Left lobe of liver (tissue), 2 donors: ENCODE measurements around the gene CRTC1. TPM values are rescaled to one million over a fixed set of nuclear protein-coding genes. Genes with fewer than 3 reads are reported as not detected.

Source experiments
- ATAC-seq: fragments of 200-7000 bp; cut with Tn5 transposase; one replicate; pipeline ENCODE4 v1.9.1; 2020; ENCODE audit warnings: mild to moderate bottlenecking, moderate library complexity
- DNase-seq: peaks from one replicate; pipeline ENCODE4 v3.0.0-alpha.2; 2020; ENCODE audit warnings: low spot score
- total RNA-seq: library from RNA; stranded (reverse); gene quantifications from one replicate; pipeline ENCODE4 v1.2.1, GENCODE V29; 2021
- donor health status: DM: no; HTN: no; CAD: no; lungs with moderate emphysema.
- donor health status: DM: no; HTN: yes; CAD: no.

Gene CRTC1
- total RNA-seq, 1 donor from 2014 or later = 6.2 TPM

GRCh38 chr19:18778076-18778389 lies 94.6 kb downstream of the CRTC1 start:
- DNase-seq = no peak

DNA sequence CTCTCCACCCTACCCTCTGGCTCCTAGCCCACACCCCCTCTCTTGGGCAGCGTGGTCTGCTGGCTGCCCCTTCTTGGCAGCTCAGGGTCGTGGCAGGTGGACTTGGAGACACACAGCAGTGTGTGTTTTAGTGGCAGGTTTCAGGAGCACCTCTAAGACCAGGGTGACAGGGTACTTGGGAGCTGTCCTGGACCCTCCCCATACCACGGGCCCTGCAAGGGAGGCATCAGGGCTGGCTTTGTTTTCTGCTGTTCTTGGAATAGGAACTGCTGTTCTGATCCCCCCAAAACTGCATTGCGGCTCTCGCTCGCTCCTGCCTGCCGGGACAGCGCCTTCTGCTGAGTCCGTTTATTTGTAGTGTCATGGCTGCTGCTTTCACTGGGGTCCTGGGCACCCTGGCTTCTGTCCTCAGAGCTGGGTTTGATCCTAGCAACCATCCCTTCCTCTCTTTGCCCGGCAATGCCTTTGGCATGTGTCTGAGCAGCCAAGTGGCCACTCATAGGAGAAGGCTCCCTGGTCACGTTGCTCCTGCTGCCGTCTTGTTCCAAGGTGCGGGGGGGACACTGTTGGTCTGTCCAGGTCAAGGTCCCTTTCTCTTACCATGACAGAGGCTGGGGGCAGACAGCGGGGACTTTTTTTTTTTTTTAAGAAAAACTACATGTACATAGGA lies 95.5 kb downstream of the CRTC1 start:
- no peak for DNase-seq
- no peak for ATAC-seq

More at GRCh38 chr19:18778076-18778389, 94.6 kb downstream of the CRTC1 start:
- ATAC-seq = no peak

DNA sequence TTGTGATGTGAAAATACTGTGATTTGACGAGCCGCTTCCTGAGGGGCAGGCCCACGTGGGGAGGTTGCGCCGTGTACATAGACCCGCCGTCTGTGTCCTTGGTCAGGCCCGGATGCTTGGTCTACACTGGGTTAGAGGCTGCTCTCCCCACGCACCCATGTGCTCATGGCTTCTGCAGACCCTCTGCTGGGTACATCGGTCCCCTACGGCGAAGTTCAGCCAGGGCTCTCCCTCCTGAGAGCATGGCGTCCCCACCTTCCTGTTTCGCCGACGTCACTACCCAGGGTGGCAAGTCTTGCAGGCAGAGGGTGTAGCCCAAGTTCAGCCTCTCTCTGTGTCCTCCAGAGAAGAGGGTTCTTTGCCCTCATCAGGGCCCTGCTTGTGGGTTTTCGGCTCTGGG lies 96.6 kb downstream of the CRTC1 start:
- ATAC-seq = no peak
- DNase-seq = no peak

- ATAC-seq = no peak
- no peak for DNase-seq
These were observed 97.2 kb downstream of the CRTC1 start for GRCh38 chr19:18780631-18781030.

DNA sequence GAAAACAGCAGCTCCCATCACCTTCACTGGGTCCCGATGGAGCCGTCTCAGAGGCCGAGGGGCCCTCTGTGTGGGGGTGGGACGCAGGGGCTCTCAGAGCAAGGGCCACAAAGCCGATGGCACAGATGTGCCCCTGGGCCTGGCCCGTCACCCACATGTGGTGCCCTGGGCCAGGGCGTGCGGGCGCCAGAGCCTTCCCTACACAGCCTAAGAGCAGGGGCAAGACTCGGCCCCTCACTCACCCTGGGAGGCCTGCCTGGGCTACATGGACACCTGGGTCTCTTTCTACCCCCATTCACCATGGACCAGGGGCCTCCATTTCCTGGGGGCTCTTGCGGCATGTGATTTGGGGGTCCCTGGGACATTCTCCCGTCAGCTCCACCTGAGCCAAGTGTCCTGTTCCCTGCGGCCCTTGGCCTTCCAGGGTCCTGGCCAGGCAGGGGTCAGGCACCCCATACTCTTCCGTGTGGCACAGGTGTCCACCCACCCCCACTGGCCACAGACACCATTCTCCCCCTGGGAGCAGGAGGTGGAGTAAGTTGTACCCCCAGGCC lies 97.6 kb downstream of the CRTC1 start:
- no peak for DNase-seq
- no peak for ATAC-seq

- no peak for DNase-seq
- no peak for ATAC-seq
These were observed 98.5 kb downstream of the CRTC1 start for GRCh38 chr19:18781885-18782527.

- DNase-seq = no peak
- ATAC-seq = no peak
These were observed 99.2 kb downstream of the CRTC1 start for GRCh38 chr19:18782559-18783225.

DNA sequence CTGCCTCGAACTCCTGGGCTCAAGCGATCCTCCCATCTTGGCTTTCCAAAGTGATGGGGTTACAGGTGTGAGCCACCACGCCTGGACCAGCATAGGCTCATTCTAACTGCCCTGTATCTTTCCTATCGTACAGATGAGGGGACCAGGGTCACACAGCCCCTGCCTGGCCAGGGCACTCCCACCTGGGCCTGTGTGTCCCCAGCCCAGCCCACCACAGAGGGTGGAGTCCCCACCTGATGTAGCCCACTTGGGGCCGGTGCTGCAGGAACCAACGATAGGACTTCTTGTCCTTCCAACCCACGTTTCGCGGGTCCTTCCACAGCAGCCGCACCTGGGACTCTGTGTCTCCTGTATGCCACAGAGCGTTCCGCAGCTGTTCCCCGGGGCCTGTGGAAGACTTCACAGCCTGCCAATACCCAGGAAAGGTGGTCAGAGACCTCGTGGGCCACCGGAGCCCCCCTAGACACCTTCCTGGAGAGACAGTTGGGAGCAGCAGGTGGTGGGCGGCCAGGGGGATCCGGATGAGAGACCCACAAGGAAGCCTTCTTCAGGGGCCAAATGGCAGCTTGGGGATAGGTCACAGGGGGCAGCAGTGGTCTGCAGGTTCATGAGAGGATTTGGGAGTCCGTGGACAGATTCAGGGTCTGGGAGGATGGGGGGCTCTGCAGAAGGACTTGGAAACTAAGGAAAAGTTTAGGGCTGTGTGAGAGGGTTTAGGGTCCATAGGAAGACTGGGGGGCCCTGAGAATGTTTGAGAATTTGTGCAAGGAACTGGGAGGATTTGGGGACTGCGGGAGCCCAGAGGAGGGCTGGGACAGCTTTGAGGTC lies 100.7 kb downstream of the CRTC1 start:
- no peak for ATAC-seq

DNA sequence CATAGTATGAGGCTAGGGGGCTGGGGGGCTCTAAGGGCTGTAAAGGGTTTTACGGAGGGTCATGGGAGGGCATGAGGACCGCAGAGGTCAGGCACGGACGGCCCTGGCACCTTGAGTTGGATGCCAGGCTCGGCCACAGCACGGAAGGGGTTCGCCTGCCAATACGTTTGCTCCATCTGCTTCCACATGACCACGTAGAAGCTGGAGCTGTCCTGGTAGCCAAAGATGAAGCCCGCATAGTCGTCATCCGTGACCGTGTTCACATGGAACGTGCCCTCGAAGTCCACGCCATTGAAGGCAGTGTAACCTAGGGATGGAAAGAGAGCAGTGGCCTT lies 101.3 kb downstream of the CRTC1 start:
- no peak for ATAC-seq
- DNase-seq = no peak

More for the DNA sequence above, 100.7 kb downstream of the CRTC1 start:
- no peak for DNase-seq

DNA sequence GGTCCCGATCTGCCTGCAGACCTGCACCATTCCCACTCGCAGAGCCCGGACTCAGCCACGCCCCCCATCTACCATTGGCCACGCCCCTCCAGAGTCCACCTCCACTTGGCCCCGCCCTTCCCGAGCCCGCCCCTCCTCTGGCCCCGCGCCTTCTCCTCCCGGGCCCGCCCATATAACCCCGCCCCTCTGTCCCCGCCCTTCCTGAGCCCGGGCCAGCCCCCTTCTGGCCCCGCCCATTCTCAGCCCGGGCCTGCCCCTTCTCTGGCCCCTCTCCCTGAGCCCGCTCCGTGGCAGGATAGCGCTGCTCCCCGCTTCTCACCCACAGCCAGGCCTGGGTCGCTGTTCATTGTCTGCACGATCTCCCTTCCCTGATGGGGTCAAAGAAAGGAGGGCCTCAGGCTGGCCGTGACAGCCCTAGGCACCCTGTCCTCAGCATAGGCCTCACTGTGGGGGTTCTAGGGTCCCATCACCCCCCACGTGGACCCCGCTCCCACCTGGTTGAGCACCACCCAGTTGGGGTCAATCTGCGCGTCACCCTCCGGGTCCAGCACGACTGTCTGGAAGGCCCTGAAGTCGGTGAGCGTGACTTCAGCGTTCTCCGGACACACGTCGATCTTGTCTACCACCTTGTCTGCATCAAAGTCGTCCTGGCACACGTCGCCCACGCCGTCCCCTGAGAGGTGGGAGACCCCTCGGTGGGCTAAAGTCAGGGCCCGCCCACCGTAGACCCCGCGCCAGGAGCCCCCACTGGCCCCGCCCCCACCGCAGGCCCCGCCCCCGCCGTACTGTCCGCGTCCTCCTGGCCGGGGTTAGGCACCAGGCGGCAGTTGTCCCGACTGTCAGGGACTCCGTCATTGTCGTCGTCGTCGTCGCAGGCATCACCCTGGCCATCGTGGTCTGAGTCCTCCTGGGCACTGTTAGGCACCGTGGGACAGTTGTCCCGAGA lies 102.0 kb downstream of the CRTC1 start:
- ATAC-seq = peak; percentile 77
- no peak for DNase-seq

DNA sequence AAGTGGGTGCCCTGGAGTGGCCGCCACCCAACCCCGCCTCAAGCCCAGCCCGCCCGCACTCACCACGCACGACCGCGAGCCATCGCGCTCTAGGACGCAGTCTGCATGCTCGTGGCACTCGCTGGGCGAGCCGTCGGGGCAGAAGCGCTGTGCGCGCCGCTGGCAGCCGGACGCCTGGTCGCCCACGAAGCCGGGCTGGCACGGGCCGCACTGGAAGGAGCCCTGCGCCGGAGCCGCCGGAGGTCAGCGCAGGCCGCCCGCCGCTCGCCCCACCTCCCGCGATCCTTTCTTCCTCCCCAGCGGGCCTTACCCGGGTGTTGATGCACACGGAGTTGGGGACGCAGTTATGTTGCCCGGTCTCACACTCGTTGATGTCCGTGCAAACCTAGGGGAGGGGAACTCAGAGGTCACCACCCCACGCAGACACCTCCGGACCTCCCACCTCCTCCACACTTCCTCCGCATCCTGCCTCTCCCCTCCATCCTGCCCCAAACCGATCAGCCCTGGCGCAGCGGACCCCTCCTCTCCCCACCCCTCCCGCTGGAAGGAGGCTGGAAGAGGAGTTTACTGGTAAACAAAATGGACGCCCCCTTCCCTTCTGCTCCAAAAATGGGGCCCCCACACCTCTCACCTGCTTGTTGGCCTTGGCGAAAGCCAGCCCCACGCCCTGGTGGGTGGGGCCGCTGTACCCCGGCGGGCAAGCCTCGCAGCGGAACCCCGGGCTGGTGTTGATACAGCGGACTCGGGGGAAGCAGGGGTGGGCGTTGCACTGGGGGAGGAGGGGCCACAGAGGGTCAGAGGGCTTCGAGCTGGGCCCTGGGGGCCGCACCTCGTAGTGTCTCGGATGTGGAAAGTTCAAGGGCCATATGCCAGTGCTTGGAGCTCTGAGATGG lies 105.3 kb downstream of the CRTC1 start:
- ATAC-seq = no peak
- DNase-seq = no peak

DNA sequence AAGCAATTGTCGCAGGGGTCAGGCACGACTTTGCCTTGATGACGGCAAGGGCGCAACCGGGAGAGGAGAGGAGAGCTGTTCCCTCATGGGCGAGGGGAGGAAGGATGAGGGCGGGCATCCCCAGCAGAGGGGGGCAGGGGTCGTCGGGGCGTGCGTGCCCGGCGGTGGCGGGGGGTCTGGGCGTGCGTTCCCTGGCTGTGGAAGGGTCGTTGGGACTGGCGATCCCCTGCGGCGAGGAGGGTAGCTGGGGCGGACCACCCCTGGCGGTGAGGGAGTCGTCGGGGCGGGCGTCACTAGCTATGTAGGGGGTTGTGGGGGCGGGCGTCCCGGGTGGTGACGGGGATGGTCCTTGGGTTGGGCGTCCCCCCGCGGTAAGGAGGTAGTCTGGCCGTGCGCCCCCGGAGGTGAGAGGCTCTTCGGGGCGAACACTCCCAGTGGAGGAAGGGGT lies 106.0 kb downstream of the CRTC1 start:
- DNase-seq (no peak), ATAC-seq (no peak)

DNA sequence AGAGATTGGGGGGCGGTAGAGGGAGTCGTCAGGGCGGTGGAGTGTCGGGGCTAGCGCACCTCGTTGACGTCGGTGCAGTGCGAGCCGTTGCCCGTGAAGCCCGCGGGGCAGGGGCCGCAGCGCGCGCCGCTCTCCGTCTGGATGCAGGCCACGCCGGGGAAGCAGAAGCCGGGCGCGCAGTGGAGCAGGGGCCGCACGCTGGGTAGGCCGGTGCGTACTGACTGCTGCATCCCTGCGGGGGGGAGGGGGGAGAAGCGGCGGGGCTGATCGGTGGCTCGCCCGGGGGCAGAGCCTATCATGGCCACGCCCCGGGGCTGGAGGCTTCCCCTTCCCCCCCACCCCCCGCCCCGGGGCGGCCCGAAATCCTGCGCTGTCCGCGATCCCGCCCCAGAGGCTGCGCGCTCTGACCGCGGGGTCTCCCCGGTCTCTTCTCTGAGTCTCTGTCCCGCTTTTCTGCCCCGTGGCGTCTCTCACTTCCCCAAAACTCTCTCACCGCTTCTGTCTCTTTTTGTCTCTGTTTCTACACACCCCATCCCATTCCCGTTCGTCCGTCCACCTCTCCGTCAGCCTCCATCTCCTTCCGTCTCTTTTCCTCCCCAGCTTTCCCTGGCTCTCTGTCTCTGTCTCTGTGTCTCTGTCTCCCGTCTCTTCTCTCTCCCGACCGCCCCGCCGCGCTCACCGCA lies 106.5 kb downstream of the CRTC1 start:
- ATAC-seq (peak; percentile 10), DNase-seq (no peak)

GRCh38 chr19:18790566-18791314 lies 107.3 kb downstream of the CRTC1 start, which contains the start of gene COMP:
TSS of gene COMP (minus strand) at chr19:18791305. CDS start at chr19:18791269, 36 bp downstream.
- no peak for DNase-seq
- ATAC-seq = no peak

DNA sequence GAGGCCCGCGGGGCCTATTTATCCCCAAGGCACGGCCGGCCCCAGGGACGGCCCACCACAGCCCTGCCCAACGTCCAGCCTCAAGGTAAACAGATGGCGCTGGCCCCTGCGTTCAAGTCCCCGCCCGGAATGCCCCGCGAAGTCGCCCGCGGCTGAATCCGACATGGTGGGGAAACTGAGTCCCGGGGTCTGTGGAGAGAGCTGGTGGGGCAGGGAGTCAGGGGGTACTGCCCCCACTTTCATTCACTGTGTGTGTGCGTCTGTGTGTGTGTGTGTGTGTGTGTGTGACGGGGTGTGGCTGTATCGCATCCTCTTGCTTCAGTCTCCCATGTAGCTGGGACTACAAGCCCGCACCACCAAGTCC lies 107.8 kb downstream of the CRTC1 start:
- DNase-seq (no peak), ATAC-seq (no peak)

GRCh38 chr19:18792661-18793060 lies 109.2 kb downstream of the CRTC1 start:
- ATAC-seq = no peak
- no peak for DNase-seq

- ATAC-seq (no peak), DNase-seq (no peak)
These were observed 109.9 kb downstream of the CRTC1 start for GRCh38 chr19:18793144-18794028.
